Measurements from ENCODE around the gene COL13A1. TPM values are rescaled to one million over a fixed set of nuclear protein-coding genes. Genes with fewer than 3 reads are reported as not detected.

COL13A1 gene
- total RNA-seq, 1 experiment from 2014 or later = 3.6 TPM

DNA sequence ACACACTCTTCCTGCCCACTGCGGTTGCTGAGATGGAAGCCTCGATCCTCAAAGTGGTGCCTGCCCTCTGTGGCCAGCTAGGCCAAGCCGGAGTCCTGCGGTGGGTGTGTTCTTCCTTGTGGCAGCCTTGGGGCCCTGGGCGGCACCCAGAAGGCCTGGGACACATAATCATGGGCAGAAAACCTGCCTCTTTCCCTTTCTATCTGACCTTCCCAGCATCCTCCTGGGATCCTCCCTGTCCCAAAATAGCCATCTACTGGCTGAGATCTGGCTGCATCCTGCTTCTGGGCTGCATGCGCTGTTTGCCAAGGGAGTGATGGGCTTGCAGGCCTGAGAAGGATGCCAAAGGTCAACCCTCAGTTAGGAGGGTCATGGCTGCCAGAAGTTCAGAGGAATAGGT lies 23.9 kb downstream of the COL13A1 start:
- DNase-seq = no peak
- Histone ChIP-seq H4K5ac (ENCODE audit: insufficient read length, low read depth, low read length) (no peak overlapping the region), H4K20me1 (ENCODE audit: control insufficient read depth, insufficient read depth, insufficient read length) (peaks cover 2% of the 10 kb centered on the region), H3K4me1 (ENCODE audit: insufficient read depth, low read length) (peaks cover 4% of the 10 kb centered on the region; the same call in 1 of the 2 replicates), H4K8ac (replicated peaks; ENCODE audit: insufficient read length, low read depth, low read length) (no peak overlapping the region), H3K9ac (ENCODE audit: extremely low read depth, insufficient read length, low read length) (no peak overlapping the region), H2BK5ac (ENCODE audit: insufficient read length, low read length) (no peak overlapping the region), H3K18ac (ENCODE audit: insufficient read length, low read depth, low read length) (no peak overlapping the region), H3K79me2 (ENCODE audit: insufficient read depth, low read length) (no peaks in the 10 kb centered on the region), H3K79me1 (ENCODE audit: insufficient read depth, low read depth, low read length, poor library complexity, severe bottlenecking) (no peaks in the 10 kb centered on the region), H3K27me3 (ENCODE audit: insufficient read depth, low read length) (no peaks in the 10 kb centered on the region), H4K91ac (ENCODE audit: insufficient read length, low read depth, low read length) (no peak overlapping the region), H2BK15ac (ENCODE audit: low read depth, low read length) (no peak overlapping the region), H3K27ac (ENCODE audit: insufficient read length, low read depth, low read length) (no peak overlapping the region), H3K23me2 (ENCODE audit: insufficient read length, low read depth, low read length, poor library complexity, severe bottlenecking) (no peaks in the 10 kb centered on the region), H3K4ac (ENCODE audit: low read depth, low read length) (no peak overlapping the region), H2AK5ac (ENCODE audit: insufficient read length, low read length) (no peak overlapping the region), H2AFZ (ENCODE audit: low read length) (no peak overlapping the region), H3K23ac (ENCODE audit: insufficient read length, low read depth, low read length) (no peak overlapping the region), H2BK12ac (ENCODE audit: insufficient read length, low read depth, low read length) (no peak overlapping the region), H2BK120ac (ENCODE audit: low read depth, low read length, poor library complexity, severe bottlenecking) (no peak overlapping the region), H2BK20ac (ENCODE audit: low read depth, low read length, poor library complexity, severe bottlenecking) (no peak overlapping the region), H3K56ac (ENCODE audit: insufficient read length, low read depth, low read length) (no peak overlapping the region), H3K4me2 (ENCODE audit: insufficient read depth, insufficient read length, low read length) (no peak overlapping the region), H3K14ac (ENCODE audit: insufficient read depth, low read length) (no peak overlapping the region), H3K9me3 (ENCODE audit: control insufficient read depth, low read depth, low read length) (no peaks in the 10 kb centered on the region), H3T11ph (ENCODE audit: low read length) (no peak overlapping the region)
- H3K4me1 Mint-ChIP-seq = peaks cover 25 to 31% of the 10 kb centered on the region in 2 experiments
- TF ChIP-seq, protein P1, sequence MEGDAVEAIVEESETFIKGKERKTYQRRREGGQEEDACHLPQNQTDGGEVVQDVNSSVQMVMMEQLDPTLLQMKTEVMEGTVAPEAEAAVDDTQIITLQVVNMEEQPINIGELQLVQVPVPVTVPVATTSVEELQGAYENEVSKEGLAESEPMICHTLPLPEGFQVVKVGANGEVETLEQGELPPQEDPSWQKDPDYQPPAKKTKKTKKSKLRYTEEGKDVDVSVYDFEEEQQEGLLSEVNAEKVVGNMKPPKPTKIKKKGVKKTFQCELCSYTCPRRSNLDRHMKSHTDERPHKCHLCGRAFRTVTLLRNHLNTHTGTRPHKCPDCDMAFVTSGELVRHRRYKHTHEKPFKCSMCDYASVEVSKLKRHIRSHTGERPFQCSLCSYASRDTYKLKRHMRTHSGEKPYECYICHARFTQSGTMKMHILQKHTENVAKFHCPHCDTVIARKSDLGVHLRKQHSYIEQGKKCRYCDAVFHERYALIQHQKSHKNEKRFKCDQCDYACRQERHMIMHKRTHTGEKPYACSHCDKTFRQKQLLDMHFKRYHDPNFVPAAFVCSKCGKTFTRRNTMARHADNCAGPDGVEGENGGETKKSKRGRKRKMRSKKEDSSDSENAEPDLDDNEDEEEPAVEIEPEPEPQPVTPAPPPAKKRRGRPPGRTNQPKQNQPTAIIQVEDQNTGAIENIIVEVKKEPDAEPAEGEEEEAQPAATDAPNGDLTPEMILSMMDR (conservative IDR thresholded peaks at IDR 0.05) = no peak
- H3K36me3 Mint-ChIP-seq (ENCODE audit: insufficient read depth in 1 of 3, low read depth in 3 of 3) = no peaks in the 10 kb centered on the region
- H3K27me3 Mint-ChIP-seq (ENCODE audit: low read depth) = peaks cover 5% of the 10 kb centered on the region; the same call in 1 of the 2 replicates
- no peaks in the 10 kb centered on the region for H3K9me3 Mint-ChIP-seq
- peak overlapping the region in 1 of 3 experiments; percentile 29; a peak in 1 of 7 replicates for H3K27ac Mint-ChIP-seq
- no CpG with 5 or more reads among the region's 6 CpGs for WGBS (ENCODE audit: extremely low coverage, insufficient read length, low lambda C conversion rate)
- no peak overlapping the region for H3K4me3 Mint-ChIP-seq

All from H9 (cell line).